Aorta (tissue), 5 donors: ENCODE results near the gene PLEKHM3. TPM values are rescaled to one million over a fixed set of nuclear protein-coding genes. Genes with fewer than 3 reads are reported as not detected.

Experiments
- ATAC-seq: fragments of 200-7000 bp; cut with Tn5 transposase; one replicate; pipeline ENCODE4 v1.9.1; 2022; ENCODE audit warnings: moderate library complexity; ENCODE audit not compliant: low FRiP score
- DNase-seq, 2 donors: peaks; one replicate each; pipeline ENCODE4 v3.0.0-alpha.2; 2020
- H3K27ac ChIP-seq, 2 donors: one replicate each; pipeline ENCODE4 v1.5.1; 2013; ENCODE audit warnings: low read length in 2 of 2, mild to moderate bottlenecking in 2 of 2, moderate library complexity in 2 of 2, control low read depth in 1 of 2, inconsistent platforms in 1 of 2, low read depth in 1 of 2
- H3K27me3 ChIP-seq, 2 donors: one replicate each; pipeline ENCODE4 v1.6.1; 2013; ENCODE audit warnings: control low read depth in 1 of 2, low read length in 1 of 2, mild to moderate bottlenecking in 1 of 2, moderate library complexity in 1 of 2; ENCODE audit not compliant: insufficient read depth in 2 of 2, control insufficient read depth in 1 of 2
- H3K36me3 ChIP-seq, 2 donors: one replicate each; pipeline ENCODE4 v1.6.1; 2013; ENCODE audit warnings: control low read depth in 1 of 2, low read length in 1 of 2, mild to moderate bottlenecking in 1 of 2; ENCODE audit not compliant: insufficient read depth in 2 of 2, control insufficient read depth in 1 of 2
- H3K4me1 ChIP-seq, 2 donors: one replicate each; pipeline ENCODE4 v1.6.1; 2013; ENCODE audit warnings: low read length in 2 of 2, control low read depth in 1 of 2, mild to moderate bottlenecking in 1 of 2, moderate library complexity in 1 of 2; ENCODE audit not compliant: insufficient read depth in 2 of 2, control insufficient read depth in 1 of 2
- H3K4me3 ChIP-seq, 2 donors: one replicate each; pipeline ENCODE4 v1.5.1; 2013; ENCODE audit warnings: low read length in 2 of 2, control low read depth in 1 of 2, mild to moderate bottlenecking in 1 of 2
- H3K9me3 ChIP-seq: one replicate; pipeline ENCODE4 v1.6.1; 2013; ENCODE audit warnings: mild to moderate bottlenecking, low read length; ENCODE audit not compliant: control insufficient read depth
- WGBS, 2 donors: extraction: QIAGEN DNeasy Blood & Tissue Kit; methylation state at CpG; one replicate each; pipeline ENCODE4 v1.1.7; 2013; 5-methylcytosine and 5-hydroxymethylcytosine counted together
- intact Hi-C, 2 donors: fragments of 100-400 bp; cut with DNase I; formaldehyde crosslinking; loops; one replicate each; pipeline versions ENCODE4 v1.14.2 to v1.15.0; 2022
- polyA plus RNA-seq, 2 donors: library from polyadenylated mRNA; stranded (reverse); fragments of 200-250 nt; gene quantifications; one replicate each; pipeline ENCODE4 v1.2.3, GENCODE V29; 2013
- total RNA-seq, 2 donors: library from RNA; stranded (reverse); fragmentation: NEBNext Ultra II Directional; extraction: Animal tissue kit (Norgen Biotek cat#: 25700); gene quantifications; one replicate each; pipeline ENCODE4 v1.2.1, GENCODE V29; 2021
- donor health status: healthy with polysubstance abuse.
- donor health status: Bipolar disorder and iron deficiency.
- donor health status: DM: no; HTN: no; CAD: no.
- donor health status: DM: no; HTN: no; CAD: no.
- donor health status: DM: yes; HTN: yes; CAD: no.

The PLEKHM3 gene
- total and polyA plus RNA-seq, 4 donors = 2.8 to 18.9 (median 9.3) TPM

GRCh38 chr2:208001924-208002323 lies 23.4 kb downstream of the PLEKHM3 start:
- H3K4me1 ChIP-seq = peaks cover 5 to 6% of the 10 kb centered on the region in 2 donors
- intact Hi-C loops = no loop called here
- H3K27ac ChIP-seq = no peak overlapping the region
- H3K36me3 ChIP-seq = no peaks in the 10 kb centered on the region
- no peaks in the 10 kb centered on the region for H3K27me3 ChIP-seq
- no peak for DNase-seq
- WGBS, 2 donors = 48 to 61% methylated on average over 5 of the region's 5 CpGs
- no peak overlapping the region for H3K4me3 ChIP-seq
- no peaks in the 10 kb centered on the region for H3K9me3 ChIP-seq
- no peak for ATAC-seq

- Histone ChIP-seq H3K27me3 (no peaks in the 10 kb centered on the region), H3K27ac (no peak overlapping the region), H3K4me3 (no peak overlapping the region), H3K36me3 (no peaks in the 10 kb centered on the region), H3K4me1 (peaks cover 5 to 6% of the 10 kb centered on the region in 2 donors), H3K9me3 (no peaks in the 10 kb centered on the region)
- intact Hi-C loops = no loop called here
- DNase-seq = no peak
- ATAC-seq = no peak
- 97% methylated on average over 10 of the region's 10 CpGs for WGBS, 2 donors
Measured at GRCh38 chr2:208000701-208001395, 24.5 kb downstream of the PLEKHM3 start.

GRCh38 chr2:207996848-207997247 lies 28.5 kb downstream of the PLEKHM3 start:
- intact Hi-C loops = no loop called here
- no peak overlapping the region for H3K27ac ChIP-seq
- 88 to 92% methylated on average over 2 of the region's 2 CpGs for WGBS, 2 donors
- no peak overlapping the region for H3K4me3 ChIP-seq
- ATAC-seq (no peak), DNase-seq (no peak)
- no peaks in the 10 kb centered on the region for H3K36me3 ChIP-seq
- no peaks in the 10 kb centered on the region for H3K27me3 ChIP-seq
- no peaks in the 10 kb centered on the region for H3K9me3 ChIP-seq
- H3K4me1 ChIP-seq = peaks cover 5 to 8% of the 10 kb centered on the region in 2 donors

- Histone ChIP-seq H3K9me3 (no peaks in the 10 kb centered on the region), H3K4me1 (peaks cover 4 to 5% of the 10 kb centered on the region in 2 donors), H3K27ac (no peak overlapping the region), H3K27me3 (no peaks in the 10 kb centered on the region), H3K4me3 (no peak overlapping the region), H3K36me3 (no peaks in the 10 kb centered on the region)
- ATAC-seq = no peak
- intact Hi-C loops = no loop called here
- no peak for DNase-seq
- 52 to 59% methylated on average over 3 of the region's 3 CpGs for whole genome bisulfite sequencing, 2 donors
Measured at GRCh38 chr2:207995887-207996286, 29.4 kb downstream of the PLEKHM3 start.

GRCh38 chr2:207993151-207993763 lies 32.1 kb downstream of the PLEKHM3 start:
- 77 to 84% methylated on average over 4 of the region's 4 CpGs for WGBS, 2 donors
- no peak for ATAC-seq
- Histone ChIP-seq H3K36me3 (no peaks in the 10 kb centered on the region), H3K4me1 (peaks cover 5 to 7% of the 10 kb centered on the region in 2 donors), H3K4me3 (no peak overlapping the region), H3K27ac (no peak overlapping the region), H3K9me3 (no peaks in the 10 kb centered on the region), H3K27me3 (no peaks in the 10 kb centered on the region)
- intact Hi-C loops = no loop called here
- DNase-seq = no peak

GRCh38 chr2:207991944-207992343 lies 33.4 kb downstream of the PLEKHM3 start:
- no peaks in the 10 kb centered on the region for H3K27me3 ChIP-seq
- no peak for ATAC-seq
- DNase-seq = no peak
- peaks cover 3 to 4% of the 10 kb centered on the region in 2 donors for H3K4me1 ChIP-seq
- no peaks in the 10 kb centered on the region for H3K36me3 ChIP-seq
- no peak overlapping the region for H3K27ac ChIP-seq
- intact Hi-C loops = no loop called here
- H3K4me3 ChIP-seq = no peak overlapping the region
- 100% methylated on average over 1 of the region's 1 CpG for WGBS, 2 donors
- no peaks in the 10 kb centered on the region for H3K9me3 ChIP-seq

- Histone ChIP-seq H3K27me3 (no peaks in the 10 kb centered on the region), H3K4me1 (peaks cover 3 to 4% of the 10 kb centered on the region in 2 donors), H3K9me3 (no peaks in the 10 kb centered on the region), H3K4me3 (no peak overlapping the region), H3K27ac (no peak overlapping the region), H3K36me3 (no peaks in the 10 kb centered on the region)
- DNase-seq (no peak), ATAC-seq (no peak)
- intact Hi-C loops = no loop called here
Measured at GRCh38 chr2:207990784-207991183, 34.5 kb downstream of the PLEKHM3 start.

- H3K27me3 ChIP-seq = no peaks in the 10 kb centered on the region
- H3K4me3 ChIP-seq = no peak overlapping the region
- H3K9me3 ChIP-seq = no peaks in the 10 kb centered on the region
- H3K4me1 ChIP-seq = peaks cover 3% of the 10 kb centered on the region in 2 donors
- WGBS, 2 donors = 93 to 94% methylated on average over 3 of the region's 3 CpGs
- no peaks in the 10 kb centered on the region for H3K36me3 ChIP-seq
- intact Hi-C loops = no loop called here
- no peak for ATAC-seq
- H3K27ac ChIP-seq = no peak overlapping the region
- no peak for DNase-seq
Measured at GRCh38 chr2:207988975-207989374, 36.4 kb downstream of the PLEKHM3 start.
